ENCODE results near the gene PCDHGC5. TPM values are rescaled to one million over a fixed set of nuclear protein-coding genes. Genes with fewer than 3 reads are reported as not detected.

Gene PCDHGC5
- polyA plus RNA-seq, 4 donors = 0.11 to 0.61 (median 0.34) TPM

DNA sequence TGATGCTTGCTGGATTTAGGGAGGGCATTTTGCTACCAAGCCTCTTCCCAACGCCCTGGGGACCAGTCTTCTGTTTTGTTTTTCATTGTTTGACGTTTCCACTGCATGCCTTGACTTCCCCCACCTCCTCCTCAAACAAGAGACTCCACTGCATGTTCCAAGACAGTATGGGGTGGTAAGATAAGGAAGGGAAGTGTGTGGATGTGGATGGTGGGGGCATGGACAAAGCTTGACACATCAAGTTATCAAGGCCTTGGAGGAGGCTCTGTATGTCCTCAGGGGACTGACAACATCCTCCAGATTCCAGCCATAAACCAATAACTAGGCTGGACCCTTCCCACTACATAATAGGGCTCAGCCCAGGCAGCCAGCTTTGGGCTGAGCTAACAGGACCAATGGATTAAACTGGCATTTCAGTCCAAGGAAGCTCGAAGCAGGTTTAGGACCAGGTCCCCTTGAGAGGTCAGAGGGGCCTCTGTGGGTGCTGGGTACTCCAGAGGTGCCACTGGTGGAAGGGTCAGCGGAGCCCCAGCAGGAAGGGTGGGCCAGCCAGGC, 23.0 kb downstream of the PCDHGC5 start:
- DNase-seq (ENCODE audit: low read depth in 4 of 4, low spot score in 3 of 4) = no peak

- peak in 1 of 4 donors; percentile 71 for DNase-seq (ENCODE audit: low read depth in 4 of 4, low spot score in 3 of 4)
Observed at GRCh38 chr5:141512390-141512910, 23.6 kb downstream of the PCDHGC5 start.

GRCh38 chr5:141512911-141513626, 24.2 kb downstream of the PCDHGC5 start:
- DNase-seq (ENCODE audit: low read depth in 4 of 4, low spot score in 3 of 4) = no peak

DNA sequence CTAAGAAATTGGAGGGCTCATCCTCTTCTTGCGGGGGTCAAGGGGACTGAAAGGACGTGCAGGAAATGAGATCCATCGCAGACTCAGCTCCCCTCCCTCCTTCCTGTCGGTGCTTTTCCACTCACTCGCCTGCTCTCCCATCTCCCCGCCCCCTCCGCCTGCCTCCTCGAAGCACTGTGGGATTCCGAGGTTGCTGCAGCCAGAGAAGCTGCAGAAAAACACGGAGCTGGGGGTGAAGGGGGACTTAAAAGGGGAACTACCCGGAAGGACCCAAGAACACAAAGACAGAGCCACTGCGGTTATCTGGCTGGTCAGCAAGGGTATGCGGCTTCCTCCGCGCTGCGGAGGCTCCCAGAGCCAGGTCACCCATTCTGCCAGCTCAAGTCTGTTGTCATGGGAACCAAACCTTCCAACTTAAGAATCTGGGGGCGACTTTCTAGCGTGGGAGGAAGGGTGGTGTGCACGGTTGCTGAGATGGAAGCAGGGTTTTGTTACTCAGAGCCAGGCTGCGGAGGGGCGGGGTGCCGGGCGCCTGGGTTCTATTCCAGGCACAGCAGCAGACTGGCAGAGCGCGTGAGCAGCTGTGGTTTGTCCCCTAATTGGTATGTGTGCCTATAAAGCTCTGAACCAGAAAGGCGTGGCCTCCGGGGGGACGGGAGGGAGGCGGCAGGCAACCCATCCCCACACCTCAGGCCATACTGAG, 24.9 kb downstream of the PCDHGC5 start:
- peak in 1 of 4 donors; percentile 71 for DNase-seq (ENCODE audit: low read depth in 4 of 4, low spot score in 3 of 4)

DNA sequence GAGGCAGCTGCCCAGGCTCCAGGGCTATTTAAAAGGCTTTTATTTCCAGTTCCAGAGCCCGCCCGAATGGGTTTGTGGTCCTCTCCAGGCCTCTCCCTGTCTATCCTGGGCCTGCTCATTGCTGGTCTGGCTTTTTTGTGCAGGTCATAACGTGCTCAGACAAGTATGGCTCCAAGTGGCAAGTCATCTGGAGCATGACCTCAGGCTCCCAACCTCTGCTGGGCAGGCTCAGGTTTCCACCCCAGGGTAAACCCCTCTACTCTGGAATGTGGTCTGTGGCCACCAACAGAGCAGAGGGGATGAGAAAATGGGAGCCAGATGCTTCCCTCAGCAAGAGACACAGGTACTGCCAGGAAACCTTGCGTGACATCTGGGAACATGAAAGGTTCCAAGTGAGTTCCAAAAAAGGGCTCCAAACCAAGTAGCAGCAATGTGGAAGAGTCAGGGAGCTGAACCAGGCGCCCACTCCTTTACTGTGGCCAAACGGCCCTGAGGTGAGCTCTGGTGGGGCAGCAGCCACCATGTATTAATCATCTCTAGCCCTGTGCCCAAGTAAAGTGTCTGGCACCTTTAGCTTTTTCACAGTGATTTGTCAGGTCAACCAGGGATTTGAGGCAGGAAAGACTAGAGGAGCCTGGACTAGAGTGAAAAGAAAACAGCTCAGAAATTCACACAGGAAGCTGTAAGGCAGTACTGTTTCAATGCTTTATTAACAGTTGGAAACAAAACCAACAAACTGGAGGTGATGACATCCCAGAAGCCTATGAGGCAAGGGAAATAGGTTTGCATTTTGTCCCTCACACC, 25.7 kb downstream of the PCDHGC5 start:
- DNase-seq (ENCODE audit: low read depth in 4 of 4, low spot score in 3 of 4) = no peak

- no peak for DNase-seq (ENCODE audit: low read depth in 4 of 4, low spot score in 3 of 4)
Observed at GRCh38 chr5:141515141-141515540, 26.3 kb downstream of the PCDHGC5 start.

DNA sequence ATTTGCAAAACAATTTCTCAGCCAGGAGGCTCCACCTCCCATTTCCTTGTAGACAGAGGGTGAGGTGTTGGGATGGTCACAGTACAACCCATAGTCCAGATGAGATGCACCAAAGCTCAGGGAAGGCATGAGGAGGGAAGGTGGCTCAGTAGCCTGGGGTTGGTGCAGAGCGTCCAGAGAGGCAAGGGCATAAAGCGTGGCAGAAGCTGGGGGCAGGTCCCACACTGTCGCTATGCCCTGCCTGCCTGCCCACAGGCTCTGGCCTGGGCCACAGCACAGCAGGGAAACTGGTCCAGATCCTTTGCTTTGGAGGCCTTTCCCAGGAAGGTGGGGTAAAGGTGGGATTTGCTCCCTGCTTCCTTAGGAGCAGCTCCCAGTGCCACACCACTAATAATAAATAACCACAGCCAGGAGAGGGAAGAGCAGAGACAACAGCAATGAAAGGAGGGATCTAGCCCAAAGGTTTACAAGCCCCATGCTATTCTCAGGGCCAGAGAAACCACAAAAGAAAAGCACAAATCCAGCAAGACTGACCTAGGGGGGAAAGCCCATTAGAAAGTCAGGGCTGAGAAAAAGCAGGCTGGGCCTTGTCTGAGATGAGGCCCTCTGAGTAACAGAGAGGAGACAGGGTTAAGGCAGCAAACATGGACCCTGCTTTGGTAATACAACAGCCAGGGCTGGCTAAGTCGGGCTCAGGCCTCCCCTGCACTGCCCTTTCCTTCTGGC, 27.2 kb downstream of the PCDHGC5 start:
- no peak for DNase-seq (ENCODE audit: low read depth in 4 of 4, low spot score in 3 of 4)

DNA sequence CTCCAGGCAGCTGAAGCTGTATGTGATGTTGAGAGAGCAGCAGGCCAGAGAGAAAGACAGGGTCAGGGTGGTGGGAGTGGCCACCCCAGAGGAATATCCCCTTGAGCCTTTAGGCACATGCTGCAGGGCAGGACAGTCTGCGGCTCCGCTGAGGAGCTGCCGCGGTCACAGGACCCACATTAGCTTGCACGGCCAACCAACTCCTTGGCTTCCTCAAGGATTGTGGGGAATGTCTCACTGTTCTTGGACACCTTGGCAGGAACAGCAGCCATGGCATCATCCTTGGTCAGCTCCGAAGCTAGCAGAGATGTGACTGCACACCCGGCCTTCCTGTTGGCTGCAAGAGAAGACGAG, 27.8 kb downstream of the PCDHGC5 start:
- DNase-seq (ENCODE audit: low read depth in 4 of 4, low spot score in 3 of 4) = no peak

GRCh38 chr5:141517312-141517711, 28.4 kb downstream of the PCDHGC5 start:
- no peak for DNase-seq (ENCODE audit: low read depth in 4 of 4, low spot score in 3 of 4)

DNA sequence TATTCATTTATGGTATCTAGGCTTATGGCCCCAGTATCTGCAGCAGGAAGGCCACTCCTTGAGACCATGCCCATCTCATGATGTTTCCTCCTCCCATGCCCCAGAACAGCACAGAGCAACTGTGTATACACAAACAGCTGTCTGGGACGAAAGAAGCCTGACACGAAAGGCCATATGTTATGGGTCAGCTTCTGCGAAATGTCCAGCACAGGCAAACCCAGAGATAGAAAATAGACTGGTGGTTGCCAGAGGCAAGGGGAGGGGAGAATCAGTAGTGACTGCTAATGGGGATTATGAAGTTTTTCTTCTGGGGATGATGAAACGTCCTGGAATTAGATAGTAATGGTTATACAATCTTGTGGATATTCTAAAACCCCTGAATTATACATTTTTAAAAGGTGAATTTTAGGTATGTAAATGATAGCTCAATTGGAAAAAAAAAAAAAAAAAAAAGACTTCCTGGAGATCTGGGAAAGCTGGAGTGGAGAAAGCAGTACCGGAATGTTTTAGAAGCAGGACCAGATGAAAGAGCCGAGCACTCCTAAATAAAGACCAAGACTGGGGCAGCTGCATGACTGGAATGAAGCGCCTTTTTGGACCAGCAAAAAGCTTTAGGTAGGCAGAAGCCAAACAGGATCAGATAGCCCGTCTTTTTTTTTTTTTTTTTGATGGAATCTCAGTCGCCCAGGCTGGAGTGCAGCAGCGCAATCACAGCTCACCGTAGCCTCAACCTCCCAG, 29.2 kb downstream of the PCDHGC5 start:
- DNase-seq (ENCODE audit: low read depth in 4 of 4, low spot score in 3 of 4) = no peak

- no peak for DNase-seq (ENCODE audit: low read depth in 4 of 4, low spot score in 3 of 4)
Observed at GRCh38 chr5:141518618-141519015, 29.7 kb downstream of the PCDHGC5 start.

- no peak for DNase-seq (ENCODE audit: low read depth in 4 of 4, low spot score in 3 of 4)
Observed at GRCh38 chr5:141519605-141520565, 31.0 kb downstream of the PCDHGC5 start.

GRCh38 chr5:141521244-141521781, 32.4 kb downstream of the PCDHGC5 start:
- peak in 1 of 4 donors; percentile 57 for DNase-seq (ENCODE audit: low read depth in 4 of 4, low spot score in 3 of 4)

DNA sequence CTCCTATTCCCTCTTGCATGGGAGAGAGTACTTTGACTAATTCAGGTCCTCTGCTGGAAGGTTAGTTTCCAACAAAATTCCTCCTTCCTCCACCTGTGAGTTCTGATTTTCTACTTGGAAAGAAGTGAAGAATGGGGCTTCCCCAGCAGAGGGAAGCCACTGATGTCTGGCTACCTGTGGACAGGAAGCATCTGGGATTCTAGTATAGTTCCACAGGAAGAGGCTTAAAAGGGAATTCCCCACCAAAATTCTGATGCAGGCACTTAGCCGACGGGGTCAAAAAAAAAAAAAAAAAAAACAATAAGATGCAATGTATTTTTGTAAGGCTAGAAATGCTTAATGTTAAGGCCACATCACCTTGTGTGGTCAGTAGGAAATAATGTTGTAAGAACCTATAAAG, 33.4 kb downstream of the PCDHGC5 start:
- no peak for DNase-seq (ENCODE audit: low read depth in 4 of 4, low spot score in 3 of 4)

- no peak for DNase-seq (ENCODE audit: low read depth in 4 of 4, low spot score in 3 of 4)
Observed at GRCh38 chr5:141523991-141524390, 35.1 kb downstream of the PCDHGC5 start.

DNA sequence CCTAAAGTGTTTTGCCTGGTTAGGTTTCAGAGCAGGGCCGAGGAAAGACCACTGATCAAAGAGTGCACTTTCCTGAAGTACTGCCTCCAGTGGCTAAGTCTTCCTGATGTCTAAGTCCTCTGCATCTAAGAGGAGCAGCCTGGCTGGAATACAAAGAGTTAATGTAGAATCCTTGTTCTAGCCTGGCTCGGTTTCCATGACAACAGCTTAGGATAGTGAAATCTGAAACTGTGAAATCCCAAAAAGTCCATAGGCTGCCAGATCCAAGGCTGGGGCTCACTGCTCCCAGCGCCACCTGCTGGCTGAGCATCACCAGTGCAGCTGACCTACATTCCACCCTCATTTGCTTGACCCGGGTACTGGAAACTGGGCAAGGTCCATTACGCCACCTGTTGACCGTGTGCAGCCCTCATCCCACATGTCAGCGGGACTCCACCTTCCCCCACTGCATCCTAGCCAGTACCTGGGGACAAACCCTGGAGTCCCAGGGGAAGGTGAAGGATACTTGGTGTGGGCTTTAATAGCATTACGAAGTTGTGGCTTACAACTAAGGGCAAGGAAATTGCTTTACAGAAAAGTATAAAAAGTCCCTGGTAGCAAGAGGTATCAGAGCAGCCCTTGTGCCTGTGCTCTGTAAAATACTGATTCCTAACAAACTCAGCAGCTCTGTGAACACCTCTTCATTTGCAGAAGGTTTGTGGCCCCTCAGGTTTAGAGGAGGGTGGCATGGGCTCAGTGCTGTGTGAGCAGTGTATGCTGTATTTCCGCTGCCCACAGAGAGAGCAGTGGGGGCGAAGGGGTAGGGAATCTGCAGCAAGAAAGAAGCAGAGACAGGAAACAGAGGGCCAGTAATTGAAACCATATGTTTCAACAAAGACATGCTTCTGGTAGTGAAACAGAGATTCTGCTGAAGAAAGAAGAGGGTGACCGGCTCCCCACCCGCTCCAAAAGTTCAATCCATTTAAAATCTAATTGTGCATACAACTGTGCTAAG, 36.0 kb downstream of the PCDHGC5 start:
- DNase-seq (ENCODE audit: low read depth in 4 of 4, low spot score in 3 of 4) = peak; percentile 93 to 95 (median 94)

- DNase-seq (ENCODE audit: low read depth in 4 of 4, low spot score in 3 of 4) = no peak
Observed at GRCh38 chr5:141525653-141526052, 36.8 kb downstream of the PCDHGC5 start.
